H9 (cell line): Measurements from ENCODE around the gene XIRP2. TPM values are rescaled to one million over a fixed set of nuclear protein-coding genes. Genes with fewer than 3 reads are reported as not detected.

Experiments
- DNase-seq: peaks from one replicate; pipeline ENCODE4 v3.0.0-alpha.2; 2017
- H2AFZ ChIP-seq: one replicate; pipeline ENCODE4 v1.6.1; 2013; ENCODE audit warnings: mild to moderate bottlenecking, low read length, control low read depth, moderate library complexity
- H2AK5ac ChIP-seq: 2 replicates; pipeline ENCODE4 v1.6.1; 2013; ENCODE audit warnings: low read length, control low read depth, mixed read lengths; ENCODE audit not compliant: insufficient read length
- H2BK120ac ChIP-seq: one replicate; pipeline ENCODE4 v1.6.1; 2013; ENCODE audit warnings: low read depth, mild to moderate bottlenecking, low read length, control low read depth, inconsistent platforms; ENCODE audit not compliant: poor library complexity, severe bottlenecking
- H2BK12ac ChIP-seq: 2 replicates; pipeline ENCODE4 v1.6.1; 2013; ENCODE audit warnings: low read length, control low read depth, mixed read lengths, low read depth; ENCODE audit not compliant: insufficient read length
- H2BK15ac ChIP-seq: 2 replicates; pipeline ENCODE4 v1.6.1; 2013; ENCODE audit warnings: low read depth, low read length, control low read depth
- H2BK20ac ChIP-seq: one replicate; pipeline ENCODE4 v1.6.1; 2013; ENCODE audit warnings: low read depth, mild to moderate bottlenecking, low read length, control low read depth, inconsistent platforms; ENCODE audit not compliant: poor library complexity, severe bottlenecking
- H2BK5ac ChIP-seq: 2 replicates; pipeline ENCODE4 v1.6.1; 2013; ENCODE audit warnings: low read length, control low read depth, mixed read lengths; ENCODE audit not compliant: insufficient read length
- H3K14ac ChIP-seq: 2 replicates; pipeline ENCODE4 v1.6.1; 2013; ENCODE audit warnings: low read length, control low read depth; ENCODE audit not compliant: insufficient read depth
- H3K18ac ChIP-seq: 2 replicates; pipeline ENCODE4 v1.6.1; 2013; ENCODE audit warnings: low read depth, mild to moderate bottlenecking, mixed read lengths, low read length, control low read depth; ENCODE audit not compliant: insufficient read length
- H3K23ac ChIP-seq: 2 replicates; pipeline ENCODE4 v1.6.1; 2013; ENCODE audit warnings: low read length, control low read depth, mixed read lengths, low read depth; ENCODE audit not compliant: insufficient read length
- H3K23me2 ChIP-seq: 2 replicates; pipeline ENCODE4 v1.6.1; 2013; ENCODE audit warnings: low read depth, mild to moderate bottlenecking, mixed read lengths, low read length, control low read depth; ENCODE audit not compliant: insufficient read length, poor library complexity, severe bottlenecking
- H3K27ac ChIP-seq: 2 replicates; pipeline ENCODE4 v1.5.1; 2013; ENCODE audit warnings: low read length, control low read depth, mixed read lengths, low read depth; ENCODE audit not compliant: insufficient read length
- H3K27me3 ChIP-seq: 2 replicates; pipeline ENCODE4 v1.6.1; 2013; ENCODE audit warnings: low read length, control low read depth, inconsistent platforms; ENCODE audit not compliant: insufficient read depth
- H3K4ac ChIP-seq: 2 replicates; pipeline ENCODE4 v1.6.1; 2013; ENCODE audit warnings: low read depth, mild to moderate bottlenecking, control low read depth, inconsistent platforms, low read length, moderate library complexity
- H3K4me1 ChIP-seq: 2 replicates; pipeline ENCODE4 v1.6.1; 2013; ENCODE audit warnings: low read length, control low read depth, inconsistent platforms; ENCODE audit not compliant: insufficient read depth
- H3K4me2 ChIP-seq: 2 replicates; pipeline ENCODE4 v1.6.1; 2013; ENCODE audit warnings: low read length, control low read depth, mixed read lengths; ENCODE audit not compliant: insufficient read length, insufficient read depth
- H3K56ac ChIP-seq: 2 replicates; pipeline ENCODE4 v1.6.1; 2013; ENCODE audit warnings: low read depth, mild to moderate bottlenecking, mixed read lengths, low read length, control low read depth; ENCODE audit not compliant: insufficient read length
- H3K79me1 ChIP-seq: 2 replicates; pipeline ENCODE4 v1.6.1; 2013; ENCODE audit warnings: low read depth, mild to moderate bottlenecking, moderate library complexity, low read length, control low read depth, inconsistent platforms; ENCODE audit not compliant: insufficient read depth, poor library complexity, severe bottlenecking
- H3K79me2 ChIP-seq: 2 replicates; pipeline ENCODE4 v1.6.1; 2013; ENCODE audit warnings: low read length, control low read depth, inconsistent platforms; ENCODE audit not compliant: insufficient read depth
- H3K9ac ChIP-seq: 2 replicates; pipeline ENCODE4 v1.6.1; 2013; ENCODE audit warnings: low read length, control low read depth, mixed read lengths; ENCODE audit not compliant: insufficient read length; ENCODE audit errors: extremely low read depth
- H3K9me3 ChIP-seq: one replicate; pipeline ENCODE4 v1.6.1; 2013; ENCODE audit warnings: low read depth, low read length, inconsistent platforms; ENCODE audit not compliant: control insufficient read depth
- H3T11ph ChIP-seq: one replicate; pipeline ENCODE4 v1.6.1; 2013; ENCODE audit warnings: mild to moderate bottlenecking, low read length, control low read depth, inconsistent platforms
- H4K20me1 ChIP-seq: one replicate; pipeline ENCODE4 v1.6.1; 2013; ENCODE audit not compliant: control insufficient read depth, insufficient read length, insufficient read depth
- H4K5ac ChIP-seq: 2 replicates; pipeline ENCODE4 v1.6.1; 2013; ENCODE audit warnings: low read depth, mild to moderate bottlenecking, mixed read lengths, low read length, control low read depth; ENCODE audit not compliant: insufficient read length
- H4K8ac ChIP-seq: replicated peaks from 2 replicates; pipeline ENCODE4 v1.6.1; 2013; ENCODE audit warnings: low read length, control low read depth, mixed read lengths, low read depth; ENCODE audit not compliant: insufficient read length
- H4K91ac ChIP-seq: 2 replicates; pipeline ENCODE4 v1.6.1; 2013; ENCODE audit warnings: low read depth, mild to moderate bottlenecking, moderate library complexity, mixed read lengths, low read length, control low read depth; ENCODE audit not compliant: insufficient read length
- H3K27ac Mint-ChIP-seq, 3 experiments: 2 replicates in 2 of 3; 3 replicates in 1 of 3; pipeline ENCODE4 v1.8.0; 2020 to 2021; ENCODE audit warnings: mixed read lengths in 3 of 3, mild to moderate bottlenecking in 1 of 3, moderate library complexity in 1 of 3
- H3K27me3 Mint-ChIP-seq: 2 replicates; pipeline ENCODE4 v1.8.0; 2021; ENCODE audit warnings: low read depth, mild to moderate bottlenecking, moderate library complexity, mixed read lengths
- H3K36me3 Mint-ChIP-seq, 3 experiments: 2 replicates in 2 of 3; 3 replicates in 1 of 3; pipeline ENCODE4 v1.8.0; 2020 to 2021; ENCODE audit warnings: low read depth in 3 of 3, mixed read lengths in 3 of 3; ENCODE audit not compliant: insufficient read depth in 1 of 3
- H3K4me1 Mint-ChIP-seq, 2 experiments: 2 replicates each; pipeline ENCODE4 v1.8.0; 2020; ENCODE audit warnings: mixed read lengths in 2 of 2
- H3K4me3 Mint-ChIP-seq, 2 experiments: 2 replicates in 1 of 2; 3 replicates in 1 of 2; pipeline ENCODE4 v1.8.0; 2020 to 2021; ENCODE audit warnings: mild to moderate bottlenecking in 2 of 2, mixed read lengths in 2 of 2, moderate library complexity in 1 of 2
- H3K9me3 Mint-ChIP-seq, 2 experiments: 2 replicates in 1 of 2; 3 replicates in 1 of 2; pipeline ENCODE4 v1.8.0; 2020; ENCODE audit warnings: mild to moderate bottlenecking in 2 of 2, mixed read lengths in 2 of 2, moderate library complexity in 1 of 2
- WGBS: extraction: QIAGEN DNeasy Blood & Tissue Kit; methylation state at CpG from one replicate; pipeline ENCODE4 v1.1.7; 2013; ENCODE audit warnings: missing lambda C conversion rate, low lambda C conversion rate, mixed read lengths; ENCODE audit not compliant: insufficient read length; ENCODE audit errors: extremely low coverage; 5-methylcytosine and 5-hydroxymethylcytosine counted together
- total RNA-seq: library from RNA; stranded (reverse); gene quantifications from 2 replicates; pipeline ENCODE4 v1.2.1, GENCODE V29; 2021
- TF ChIP-seq, protein P1 (sequence below): fragments of 200-600 bp; sonication (generic); conservative IDR thresholded peaks from 3 replicates; pipeline ENCODE4 v1.8.0; 2021; ENCODE audit warnings: antibody characterized with exemption, mild to moderate bottlenecking

The XIRP2 gene
- total RNA-seq, 1 experiment from 2014 or later: 0.07 TPM

DNA sequence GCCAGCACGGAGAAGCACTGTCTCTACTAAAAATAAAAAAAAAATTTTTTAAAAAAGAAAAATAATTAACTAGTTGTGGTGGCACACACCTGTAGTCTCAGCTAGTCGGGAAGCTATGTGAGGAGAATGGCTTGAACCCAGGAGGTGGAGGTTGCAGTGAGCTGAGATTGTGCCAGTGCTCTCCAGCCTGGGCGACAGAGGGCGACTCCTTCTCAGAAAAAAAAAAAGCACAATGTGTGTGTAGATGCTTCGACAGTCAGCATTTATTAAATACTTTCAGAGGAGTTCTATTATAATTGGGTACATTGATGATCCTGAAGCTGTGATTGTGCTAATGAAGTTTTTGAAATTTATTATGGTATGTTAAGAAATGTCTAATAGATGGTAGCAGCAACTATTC lies 46.5 kb downstream of the XIRP2 start:
- no peak overlapping the region for H4K5ac ChIP-seq
- no peaks in the 10 kb centered on the region for H3K9me3 ChIP-seq
- no peaks in the 10 kb centered on the region for H4K20me1 ChIP-seq
- H3T11ph ChIP-seq: no peak overlapping the region
- H3K4ac ChIP-seq: no peak overlapping the region
- no peak overlapping the region for H3K18ac ChIP-seq
- H3K36me3 Mint-ChIP-seq: peaks cover 0 to 4% (median 3%) of the 10 kb centered on the region in 3 experiments; a peak in 4 of 7 replicates
- no peak overlapping the region for H2BK120ac ChIP-seq
- H3K4me1 Mint-ChIP-seq: no peaks in the 10 kb centered on the region
- no peak for DNase-seq
- no peak overlapping the region for H3K23ac ChIP-seq
- H3K27me3 ChIP-seq: no peaks in the 10 kb centered on the region
- no peaks in the 10 kb centered on the region for H3K79me1 ChIP-seq
- H3K23me2 ChIP-seq: no peaks in the 10 kb centered on the region
- no peak overlapping the region for H4K8ac ChIP-seq
- H2BK15ac ChIP-seq: no peak overlapping the region
- H3K4me3 Mint-ChIP-seq: no peak overlapping the region
- H3K56ac ChIP-seq: no peak overlapping the region
- H3K4me1 ChIP-seq: no peaks in the 10 kb centered on the region
- H2AFZ ChIP-seq: no peak overlapping the region
- H2BK5ac ChIP-seq: no peak overlapping the region
- no peak overlapping the region for H2BK20ac ChIP-seq
- no CpG with 5 or more reads among the region's 5 CpGs for WGBS
- no peaks in the 10 kb centered on the region for H3K79me2 ChIP-seq
- no peak overlapping the region for H2BK12ac ChIP-seq
- H2AK5ac ChIP-seq: no peak overlapping the region
- H3K9me3 Mint-ChIP-seq: peaks cover 8 to 12% of the 10 kb centered on the region in 2 experiments
- H4K91ac ChIP-seq: no peak overlapping the region
- H3K27me3 Mint-ChIP-seq: no peaks in the 10 kb centered on the region
- no peak overlapping the region for H3K9ac ChIP-seq
- H3K27ac Mint-ChIP-seq: no peak overlapping the region
- TF ChIP-seq, protein P1, sequence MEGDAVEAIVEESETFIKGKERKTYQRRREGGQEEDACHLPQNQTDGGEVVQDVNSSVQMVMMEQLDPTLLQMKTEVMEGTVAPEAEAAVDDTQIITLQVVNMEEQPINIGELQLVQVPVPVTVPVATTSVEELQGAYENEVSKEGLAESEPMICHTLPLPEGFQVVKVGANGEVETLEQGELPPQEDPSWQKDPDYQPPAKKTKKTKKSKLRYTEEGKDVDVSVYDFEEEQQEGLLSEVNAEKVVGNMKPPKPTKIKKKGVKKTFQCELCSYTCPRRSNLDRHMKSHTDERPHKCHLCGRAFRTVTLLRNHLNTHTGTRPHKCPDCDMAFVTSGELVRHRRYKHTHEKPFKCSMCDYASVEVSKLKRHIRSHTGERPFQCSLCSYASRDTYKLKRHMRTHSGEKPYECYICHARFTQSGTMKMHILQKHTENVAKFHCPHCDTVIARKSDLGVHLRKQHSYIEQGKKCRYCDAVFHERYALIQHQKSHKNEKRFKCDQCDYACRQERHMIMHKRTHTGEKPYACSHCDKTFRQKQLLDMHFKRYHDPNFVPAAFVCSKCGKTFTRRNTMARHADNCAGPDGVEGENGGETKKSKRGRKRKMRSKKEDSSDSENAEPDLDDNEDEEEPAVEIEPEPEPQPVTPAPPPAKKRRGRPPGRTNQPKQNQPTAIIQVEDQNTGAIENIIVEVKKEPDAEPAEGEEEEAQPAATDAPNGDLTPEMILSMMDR: peak; percentile 48; the same call in 2 of the 3 replicates
- H3K27ac ChIP-seq: no peak overlapping the region
- H3K14ac ChIP-seq: no peak overlapping the region
- no peak overlapping the region for H3K4me2 ChIP-seq
